AG08395 (cell line): Measurements from ENCODE around the gene RNF220.

Experiments
- DNase-seq: peaks from one replicate; pipeline ENCODE4 v3.0.0; 2012; ENCODE audit warnings: mixed read lengths, low spot score

Gene RNF220

GRCh38 chr1:44407430-44408211, 2.6 kb downstream of the RNF220 start:
- DNase-seq: no peak

- no peak for DNase-seq
Observed at GRCh38 chr1:44408212-44408582, 3.1 kb downstream of the RNF220 start.

- DNase-seq: no peak
Observed at GRCh38 chr1:44408632-44409602, 3.9 kb downstream of the RNF220 start.

- no peak for DNase-seq
Observed at GRCh38 chr1:44409757-44410156, 4.7 kb downstream of the RNF220 start.

GRCh38 chr1:44411861-44412260, 6.8 kb downstream of the RNF220 start:
- no peak for DNase-seq

- no peak for DNase-seq
Observed at GRCh38 chr1:44412601-44413000, 7.5 kb downstream of the RNF220 start.

- no peak for DNase-seq
Observed at GRCh38 chr1:44413740-44414139, 8.7 kb downstream of the RNF220 start.

GRCh38 chr1:44415013-44415412, 10.0 kb downstream of the RNF220 start:
- DNase-seq: no peak

- DNase-seq: no peak
Observed at GRCh38 chr1:44416408-44416807, 11.4 kb downstream of the RNF220 start.

GRCh38 chr1:44417351-44418021, 12.4 kb downstream of the RNF220 start:
- DNase-seq: peak; percentile 37

GRCh38 chr1:44418022-44418673, 13.1 kb downstream of the RNF220 start:
- DNase-seq: no peak

- no peak for DNase-seq
Observed at GRCh38 chr1:44419901-44420300, 14.8 kb downstream of the RNF220 start.

- no peak for DNase-seq
Observed at GRCh38 chr1:44420535-44420934, 15.5 kb downstream of the RNF220 start.

- DNase-seq: no peak
Observed at GRCh38 chr1:44421446-44421884, 16.4 kb downstream of the RNF220 start.

GRCh38 chr1:44422161-44422560, 17.1 kb downstream of the RNF220 start:
- DNase-seq: no peak

GRCh38 chr1:44423591-44424537, 18.8 kb downstream of the RNF220 start:
- peak; percentile 72 for DNase-seq

- DNase-seq: no peak
Observed at GRCh38 chr1:44424747-44425146, 19.7 kb downstream of the RNF220 start.

- no peak for DNase-seq
Observed at GRCh38 chr1:44425341-44426082, 20.5 kb downstream of the RNF220 start.

- DNase-seq: no peak
Observed at GRCh38 chr1:44431861-44432260, 26.8 kb downstream of the RNF220 start.

GRCh38 chr1:44433209-44433608, 28.2 kb downstream of the RNF220 start:
- no peak for DNase-seq
